ENCODE data around the gene C1RL. TPM values are rescaled to one million over a fixed set of nuclear protein-coding genes. Genes with fewer than 3 reads are reported as not detected.
"Not testable (repeated sequence)": the region's sequence is repeated elsewhere in the genome, so short reads cannot be mapped to it uniquely, and the experiment has no call there.

Gene C1RL
- total and polyA plus RNA-seq, 4 experiments from 2014 or later, result 4.9 to 33.6 (median 20.1) TPM

DNA sequence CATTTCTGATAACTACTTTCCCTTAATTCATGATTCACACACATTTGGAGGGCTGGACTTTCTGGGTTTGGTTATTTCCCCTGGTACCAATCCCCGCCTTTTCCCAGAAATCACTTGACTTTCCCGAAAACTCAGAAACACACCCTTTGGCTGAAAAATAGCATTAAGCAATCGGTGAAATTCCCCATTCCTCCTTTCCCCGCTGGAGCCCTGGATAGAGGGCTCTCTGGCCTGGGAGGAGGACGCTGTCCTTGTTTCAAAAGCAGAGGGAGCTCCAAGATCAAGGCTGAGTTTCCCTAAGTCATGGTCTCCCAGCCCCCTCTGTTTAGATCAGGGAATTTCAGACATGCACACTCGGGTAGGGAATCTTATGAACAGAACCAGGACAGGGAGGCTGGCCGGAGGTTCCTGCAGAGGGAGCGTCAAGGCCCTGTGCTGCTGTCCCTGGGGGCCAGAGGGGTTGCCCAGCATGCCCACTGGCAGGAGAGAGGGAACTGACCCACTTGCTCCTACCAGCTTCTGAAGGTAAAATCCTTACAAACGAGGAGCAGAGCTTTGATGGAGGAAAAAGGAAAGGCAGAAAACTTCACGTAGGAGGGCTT, 48.6 kb downstream of the C1RL start, which contains the start of gene C1S:
C1S (plus strand) TSS at position 366 of the 602 bp plus-strand sequence. CDS start 1,195 bp downstream, outside the sequence.
- Mint-ChIP-seq H3K27me3 (peaks cover 23% of the 10 kb centered on the region in 2 donors), H3K4me1 (no peaks in the 10 kb centered on the region), H3K27ac (peak within 1 kb of the TSS in 1 of 7 donors; percentile 7), H3K9me3 (no peaks in the 10 kb centered on the region), H3K36me3 (peaks cover 0 to 4% of the 10 kb centered on the region in 2 donors), H3K4me3 (no peak within 1 kb of the TSS)
- Histone ChIP-seq H3K9me3 (ENCODE audit: control insufficient read depth in 1 of 2, low read length in 2 of 2) (no peaks in the 10 kb centered on the region), H3K4me3 (ENCODE audit: low read length in 2 of 2) (no peak within 1 kb of the TSS), H3K36me3 (ENCODE audit: insufficient read depth, low read length) (no peaks in the 10 kb centered on the region), H3K27me3 (ENCODE audit: insufficient read depth, low read length) (peaks cover 5% of the 10 kb centered on the region), H3K27ac (ENCODE audit: low read depth, low read length) (no peak within 1 kb of the TSS), H3K4me1 (ENCODE audit: insufficient read depth, low read length) (no peaks in the 10 kb centered on the region)
- ChIA-PET CTCF (ENCODE audit: partially characterized antibody) (no interaction called here), POLR2A (ENCODE audit: partially characterized antibody) (no interaction called here)
- DNase-seq, result no peak
- intact Hi-C loops (cut with micrococcal nuclease), result no loop called here

DNA sequence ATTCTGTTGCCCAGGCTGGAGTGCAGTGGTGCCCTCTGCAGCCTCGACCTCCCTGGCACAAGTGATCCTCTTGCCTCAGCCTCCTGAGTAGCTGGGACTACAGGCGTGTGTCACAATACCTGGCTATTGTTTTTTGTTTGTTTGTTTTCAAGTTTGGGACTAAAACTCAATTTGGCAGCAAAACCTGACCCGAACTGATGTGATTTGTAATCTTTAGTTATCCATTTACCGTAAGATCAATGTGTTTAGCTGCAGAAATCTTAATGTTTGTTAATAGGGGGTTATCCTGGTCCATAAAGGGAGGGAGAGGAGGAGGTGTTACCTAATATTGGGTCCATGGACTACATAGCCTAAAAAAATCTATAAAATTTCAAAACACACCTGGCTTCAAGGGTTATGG, 49.2 kb downstream of the C1RL start:
- H3K4me1 ChIP-seq (ENCODE audit: insufficient read depth, low read length), result no peaks in the 10 kb centered on the region
- H3K9me3 ChIP-seq (ENCODE audit: control insufficient read depth in 1 of 2, low read length in 2 of 2), result no peaks in the 10 kb centered on the region
- peaks cover 7% of the 10 kb centered on the region for H3K27me3 ChIP-seq (ENCODE audit: insufficient read depth, low read length)
- no peak overlapping the region for H3K27ac ChIP-seq (ENCODE audit: low read depth, low read length)
- intact Hi-C loops (cut with micrococcal nuclease), result no loop called here
- H3K36me3 ChIP-seq (ENCODE audit: insufficient read depth, low read length), result no peaks in the 10 kb centered on the region
- no peaks in the 10 kb centered on the region for H3K4me1 Mint-ChIP-seq
- POLR2A ChIA-PET (ENCODE audit: partially characterized antibody), result no interaction called here
- no peaks in the 10 kb centered on the region for H3K9me3 Mint-ChIP-seq
- CTCF ChIA-PET (ENCODE audit: partially characterized antibody), result interaction anchor here (1.2 kb wide), 1 partner anchor 32 kb away, joined by 3 read pairs; no protein-coding TSS in a partner anchor
- H3K4me3 ChIP-seq (ENCODE audit: low read length in 2 of 2), result no peak overlapping the region
- DNase-seq, result no peak
- no peak overlapping the region for H3K4me3 Mint-ChIP-seq
- peaks cover 0 to 4% of the 10 kb centered on the region in 2 donors for H3K36me3 Mint-ChIP-seq
- H3K27me3 Mint-ChIP-seq, result peaks cover 26 to 30% of the 10 kb centered on the region in 2 donors
- H3K27ac Mint-ChIP-seq, result no peak overlapping the region

DNA sequence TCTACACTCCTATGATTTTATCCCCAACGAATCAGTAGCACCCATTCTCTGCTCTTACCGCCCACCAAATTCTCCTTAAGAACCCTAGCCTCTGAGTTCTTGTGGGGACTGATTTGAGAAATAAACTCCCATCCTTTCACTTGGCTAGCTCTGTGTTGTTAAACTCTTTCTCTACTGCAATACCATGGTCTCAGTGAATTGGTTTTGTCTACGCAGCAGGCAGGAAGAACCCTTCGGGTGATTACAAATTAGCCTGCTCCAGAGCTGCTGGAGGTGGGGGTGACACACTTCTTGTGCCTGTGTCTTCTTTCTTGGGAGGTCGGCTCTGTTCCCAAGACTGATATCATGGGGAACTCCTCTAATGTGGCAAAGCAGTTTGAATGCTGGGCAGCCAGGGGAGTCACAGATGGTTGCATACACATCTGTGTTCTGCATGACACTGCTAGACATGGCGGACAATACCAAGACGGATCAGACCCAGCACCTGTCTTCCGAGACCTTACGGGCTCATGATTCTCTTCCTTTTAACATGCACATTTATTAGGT, 50.1 kb downstream of the C1RL start:
- H3K4me1 ChIP-seq (ENCODE audit: insufficient read depth, low read length), result no peaks in the 10 kb centered on the region
- intact Hi-C loops (cut with micrococcal nuclease), result no loop called here
- H3K4me3 ChIP-seq (ENCODE audit: low read length in 2 of 2), result no peak overlapping the region
- ChIA-PET CTCF (ENCODE audit: partially characterized antibody) (interaction anchor here (1.2 kb wide), 1 partner anchor 32 kb away, joined by 3 read pairs; no protein-coding TSS in a partner anchor), POLR2A (ENCODE audit: partially characterized antibody) (no interaction called here)
- H3K9me3 ChIP-seq (ENCODE audit: control insufficient read depth in 1 of 2, low read length in 2 of 2), result no peaks in the 10 kb centered on the region
- H3K27me3 Mint-ChIP-seq, result peaks cover 28 to 32% of the 10 kb centered on the region in 2 donors
- peaks cover 0 to 4% of the 10 kb centered on the region in 2 donors for H3K36me3 Mint-ChIP-seq
- no peak overlapping the region for H3K4me3 Mint-ChIP-seq
- no peaks in the 10 kb centered on the region for H3K9me3 Mint-ChIP-seq
- H3K27ac ChIP-seq (ENCODE audit: low read depth, low read length), result no peak overlapping the region
- no peaks in the 10 kb centered on the region for H3K36me3 ChIP-seq (ENCODE audit: insufficient read depth, low read length)
- no peak overlapping the region for H3K27ac Mint-ChIP-seq
- peaks cover 7% of the 10 kb centered on the region for H3K27me3 ChIP-seq (ENCODE audit: insufficient read depth, low read length)
- no peaks in the 10 kb centered on the region for H3K4me1 Mint-ChIP-seq
- no peak for DNase-seq

DNA sequence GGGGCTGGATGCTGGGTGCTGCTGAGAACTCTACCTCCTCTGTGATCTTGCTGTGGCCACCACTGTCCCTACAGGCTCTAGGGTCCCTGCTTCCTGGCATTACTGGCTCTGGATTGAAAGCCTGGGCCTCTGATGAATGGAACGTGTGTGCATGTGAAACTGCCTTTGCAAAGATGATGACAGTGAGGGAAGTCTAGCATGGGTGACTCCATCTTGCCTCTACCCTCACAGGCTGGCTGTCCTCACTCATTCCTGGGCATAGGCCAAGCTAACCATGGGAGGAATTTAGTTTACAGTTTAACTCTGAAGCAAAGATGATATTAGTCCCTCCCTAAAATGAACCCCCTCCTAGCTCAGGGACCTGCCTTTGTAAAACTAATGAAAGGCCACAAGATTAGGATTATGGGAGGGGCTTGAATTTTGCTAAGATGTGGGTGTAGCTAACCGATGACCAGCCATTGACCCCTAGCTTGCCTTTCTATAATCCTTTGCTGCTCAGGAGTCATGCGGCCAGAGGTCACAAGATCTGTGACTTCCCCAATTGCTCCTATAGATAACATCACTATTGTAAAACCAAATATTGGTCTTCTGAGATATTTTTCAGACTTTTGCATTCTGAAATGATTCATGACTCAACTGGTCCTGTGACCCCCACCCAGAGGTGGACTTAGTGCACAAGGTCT, 50.7 kb downstream of the C1RL start:
- H3K4me3 ChIP-seq (ENCODE audit: low read length in 2 of 2), result no peak overlapping the region
- intact Hi-C loops (cut with micrococcal nuclease), result no loop called here
- H3K4me1 Mint-ChIP-seq, result no peaks in the 10 kb centered on the region
- no peaks in the 10 kb centered on the region for H3K9me3 Mint-ChIP-seq
- H3K27me3 ChIP-seq (ENCODE audit: insufficient read depth, low read length), result peaks cover 7% of the 10 kb centered on the region
- no peak for DNase-seq
- no peaks in the 10 kb centered on the region for H3K4me1 ChIP-seq (ENCODE audit: insufficient read depth, low read length)
- POLR2A ChIA-PET (ENCODE audit: partially characterized antibody), result no interaction called here
- H3K9me3 ChIP-seq (ENCODE audit: control insufficient read depth in 1 of 2, low read length in 2 of 2), result no peaks in the 10 kb centered on the region
- H3K27ac ChIP-seq (ENCODE audit: low read depth, low read length), result no peak overlapping the region
- peaks cover 28 to 32% of the 10 kb centered on the region in 2 donors for H3K27me3 Mint-ChIP-seq
- CTCF ChIA-PET (ENCODE audit: partially characterized antibody), result interaction anchor here (2.0 kb wide), 1 partner anchor 11 kb away, joined by 6 read pairs; no protein-coding TSS in a partner anchor
- H3K27ac Mint-ChIP-seq, result no peak overlapping the region
- H3K36me3 ChIP-seq (ENCODE audit: insufficient read depth, low read length), result no peaks in the 10 kb centered on the region
- H3K4me3 Mint-ChIP-seq, result no peak overlapping the region
- peaks cover 0 to 4% of the 10 kb centered on the region in 2 donors for H3K36me3 Mint-ChIP-seq

- H3K36me3 Mint-ChIP-seq; H3K27ac ChIP-seq (ENCODE audit: low read depth, low read length); H3K27me3 ChIP-seq (ENCODE audit: insufficient read depth, low read length); intact Hi-C loops (cut with micrococcal nuclease); POLR2A ChIA-PET (ENCODE audit: partially characterized antibody); H3K36me3 ChIP-seq (ENCODE audit: insufficient read depth, low read length); H3K4me1 ChIP-seq (ENCODE audit: insufficient read depth, low read length); H3K9me3 ChIP-seq (ENCODE audit: control insufficient read depth in 1 of 2, low read length in 2 of 2); H3K4me3 Mint-ChIP-seq; DNase-seq; H3K4me3 ChIP-seq (ENCODE audit: low read length in 2 of 2); H3K9me3 Mint-ChIP-seq; H3K27ac Mint-ChIP-seq; CTCF ChIA-PET (ENCODE audit: partially characterized antibody); H3K4me1 Mint-ChIP-seq: not testable (repeated sequence)
- peaks cover 22 to 29% of the 10 kb centered on the region in 2 donors for H3K27me3 Mint-ChIP-seq
Observed at GRCh38 chr12:7055736-7056135, 53.3 kb downstream of the C1RL start.

DNA sequence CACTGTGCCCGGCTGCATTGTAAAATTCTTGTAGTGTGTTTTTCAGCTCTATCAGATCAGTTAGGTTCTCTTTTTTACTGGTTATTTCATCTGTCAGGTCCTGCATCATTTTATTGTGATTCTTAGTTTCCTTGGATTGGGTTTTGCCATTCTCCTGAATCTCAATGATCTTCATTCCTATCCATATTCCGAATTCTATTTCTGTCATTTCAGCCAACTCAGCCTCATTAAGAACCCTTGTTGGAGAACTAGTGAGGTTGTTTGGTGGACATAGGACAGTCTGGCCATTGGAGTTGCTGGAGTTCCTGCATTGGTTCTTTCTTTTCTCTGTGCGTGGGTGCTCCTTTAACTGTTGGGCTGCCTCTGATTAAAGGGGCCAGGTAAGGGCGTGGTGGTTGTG, 54.1 kb downstream of the C1RL start:
- no peaks in the 10 kb centered on the region for H3K4me1 Mint-ChIP-seq
- Histone ChIP-seq H3K9me3 (ENCODE audit: control insufficient read depth in 1 of 2, low read length in 2 of 2) (no peaks in the 10 kb centered on the region), H3K4me1 (ENCODE audit: insufficient read depth, low read length) (no peaks in the 10 kb centered on the region), H3K36me3 (ENCODE audit: insufficient read depth, low read length) (no peaks in the 10 kb centered on the region), H3K27me3 (ENCODE audit: insufficient read depth, low read length) (peaks cover 7% of the 10 kb centered on the region), H3K27ac (ENCODE audit: low read depth, low read length) (no peak overlapping the region), H3K4me3 (ENCODE audit: low read length in 2 of 2) (no peak overlapping the region)
- H3K27me3 Mint-ChIP-seq, result peaks cover 23 to 28% of the 10 kb centered on the region in 2 donors
- DNase-seq, result no peak
- peaks cover 0 to 4% of the 10 kb centered on the region in 2 donors for H3K36me3 Mint-ChIP-seq
- intact Hi-C loops (cut with micrococcal nuclease), result no loop called here
- H3K4me3 Mint-ChIP-seq, result no peak overlapping the region
- POLR2A ChIA-PET (ENCODE audit: partially characterized antibody), result no interaction called here
- no peak overlapping the region for H3K27ac Mint-ChIP-seq
- CTCF ChIA-PET (ENCODE audit: partially characterized antibody), result interaction anchor here (1.4 kb wide), 1 partner anchor 10 kb away, joined by 5 read pairs; no protein-coding TSS in a partner anchor
- H3K9me3 Mint-ChIP-seq, result no peaks in the 10 kb centered on the region

DNA sequence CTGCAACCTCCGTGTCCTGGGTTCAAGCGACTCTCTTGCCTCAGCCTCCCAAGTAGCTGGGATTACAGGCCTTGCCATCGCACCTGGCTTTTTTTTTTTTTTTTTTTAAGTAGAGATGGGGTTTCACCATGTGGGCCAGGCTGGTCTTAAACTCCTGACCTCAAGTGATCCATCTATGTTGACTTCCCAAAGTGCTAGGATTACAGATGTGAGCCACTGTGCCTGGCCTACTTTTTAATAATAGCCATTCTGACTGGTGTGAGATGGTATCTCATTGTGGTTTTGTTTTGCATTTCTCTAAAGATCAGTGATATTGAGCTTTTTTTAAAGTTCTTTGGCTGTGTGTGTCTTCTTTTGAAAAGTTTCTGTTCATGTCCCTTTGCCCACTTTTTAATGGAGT, 59.0 kb downstream of the C1RL start:
- H3K36me3 Mint-ChIP-seq; CTCF ChIA-PET (ENCODE audit: partially characterized antibody); POLR2A ChIA-PET (ENCODE audit: partially characterized antibody); H3K36me3 ChIP-seq (ENCODE audit: insufficient read depth, low read length); H3K9me3 ChIP-seq (ENCODE audit: control insufficient read depth in 1 of 2, low read length in 2 of 2); H3K27me3 Mint-ChIP-seq; H3K4me1 ChIP-seq (ENCODE audit: insufficient read depth, low read length); intact Hi-C loops (cut with micrococcal nuclease); H3K27ac ChIP-seq (ENCODE audit: low read depth, low read length); H3K27me3 ChIP-seq (ENCODE audit: insufficient read depth, low read length); DNase-seq; H3K9me3 Mint-ChIP-seq; H3K4me3 Mint-ChIP-seq; H3K4me3 ChIP-seq (ENCODE audit: low read length in 2 of 2): not testable (repeated sequence)
- H3K27ac Mint-ChIP-seq, result peak overlapping the region in 1 of 7 donors; percentile 42
- H3K4me1 Mint-ChIP-seq, result peaks cover 6 to 15% (median 11%) of the 10 kb centered on the region in 4 donors

Measured in CD4-positive, alpha-beta memory T cell (primary cell).